Right lobe of liver (tissue), 6 donors: ENCODE measurements around the gene CCDC178. TPM values are rescaled to one million over a fixed set of nuclear protein-coding genes. Genes with fewer than 3 reads are reported as not detected.

ENCODE experiments used
- ATAC-seq, 4 donors: fragments of 200-7000 bp; cut with Tn5 transposase; one replicate each; pipeline ENCODE4 v1.9.1; 2020; ENCODE audit warnings: mild to moderate bottlenecking in 4 of 4, moderate library complexity in 4 of 4
- DNase-seq, 3 donors: peaks; one replicate each; pipeline ENCODE4 v3.0.0-alpha.2; 2020
- H3K27ac ChIP-seq, 3 donors: fragments of 200-600 bp; one replicate each; pipeline ENCODE4 v1.8.0; 2022
- H3K27me3 ChIP-seq, 2 donors: fragments of 200-600 bp; one replicate each; pipeline ENCODE4 v1.8.0; 2022
- H3K36me3 ChIP-seq, 4 donors: fragments of 200-600 bp; sonication (generic) in 1 of 4; one replicate each; pipeline versions ENCODE4 v1.5.1 to v1.8.0; 2017 to 2022; ENCODE audit warnings: control low read depth in 1 of 4
- H3K4me1 ChIP-seq, 4 donors: fragments of 200-600 bp; sonication (generic) in 1 of 4; one replicate each; pipeline versions ENCODE4 v1.5.1 to v1.8.0; 2017 to 2022; ENCODE audit warnings: control low read depth in 1 of 4
- H3K4me3 ChIP-seq, 3 donors: fragments of 200-600 bp; one replicate each; pipeline ENCODE4 v1.8.0; 2022
- H3K9me3 ChIP-seq, 4 donors: fragments of 200-600 bp; sonication (generic) in 1 of 4; one replicate each; pipeline versions ENCODE4 v1.5.1 to v1.8.0; 2017 to 2022; ENCODE audit warnings: control low read depth in 1 of 4
- POLR2A ChIP-seq: fragments of 450-650 bp; IDR thresholded peaks from one replicate; pipeline ENCODE4 v1.6.1; 2017; ENCODE audit warnings: antibody characterized with exemption, mild to moderate bottlenecking
- WGBS: methylation state at CpG from one replicate; pipeline ENCODE4 v1.1.6; 2018; ENCODE audit warnings: low coverage, low lambda C conversion rate; ENCODE audit not compliant: insufficient coverage; ENCODE audit errors: missing lambda C conversion rate; 5-methylcytosine and 5-hydroxymethylcytosine counted together
- intact Hi-C, 2 donors: fragments of 100-400 bp; cut with DNase I; formaldehyde crosslinking; loops; one replicate each; pipeline versions ENCODE4 v1.11.2 to v1.14.1; 2022
- total RNA-seq, 6 experiments: library from RNA; depleted of rRNA in 2 of 6; stranded (reverse); fragments of >200 nt in 2 of 6; fragmentation: NEBNext Ultra II Directional in 3 of 6; extraction: Animal tissue kit (Norgen Biotek cat#: 25700) in 3 of 6; gene quantifications; one replicate each; pipeline versions ENCODE4 v1.1.0 to v1.2.4, GENCODE V29; 2016 to 2023
- TF ChIP-seq, protein P1 (sequence below), 4 donors: fragments of 200-600 bp in 3 of 4; fragments of 450-650 bp in 1 of 4; IDR thresholded peaks; one replicate each; pipeline versions ENCODE4 v1.5.1 to v1.8.0; 2016 to 2022; ENCODE audit warnings: antibody characterized with exemption in 4 of 4, mild to moderate bottlenecking in 2 of 4
- donor health status: DM: no; HTN: yes; CAD: no.
- donor health status: DM: no; HTN: no; CAD: no.
- donor health status: DM: no; HTN: no; CAD: no.
- donor health status: DM: no; HTN: yes; CAD: no.
- donor health status: DM: no; HTN: yes; CAD: no.

CCDC178 gene
- total RNA-seq, 6 experiments from 2014 or later = not detected

DNA sequence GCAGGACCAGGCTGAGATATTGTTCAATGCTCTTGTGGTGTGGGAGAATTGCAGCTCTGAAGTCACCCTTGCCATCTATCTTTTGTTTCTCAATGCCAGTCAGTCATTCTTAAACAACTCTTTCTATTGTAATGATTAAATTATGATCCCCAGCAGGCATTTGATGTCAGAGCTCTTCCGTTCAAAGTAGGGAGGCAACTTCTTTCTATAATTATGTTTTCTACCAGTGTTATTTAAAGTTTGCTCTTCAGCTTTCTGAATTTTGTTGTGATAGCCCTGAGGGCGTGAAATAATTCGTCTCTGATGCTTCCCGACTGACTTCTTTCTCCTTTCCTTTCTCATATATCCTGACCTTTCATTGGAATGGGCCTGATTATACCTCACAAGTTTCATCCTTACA lies 506.3 kb downstream of the CCDC178 start:
- no peak overlapping the region for H3K4me3 ChIP-seq
- DNase-seq (no peak), ATAC-seq (no peak)
- H3K36me3 ChIP-seq = no peaks in the 10 kb centered on the region
- WGBS = 43% methylated on average over 4 of the region's 4 CpGs
- TF ChIP-seq, protein P1, sequence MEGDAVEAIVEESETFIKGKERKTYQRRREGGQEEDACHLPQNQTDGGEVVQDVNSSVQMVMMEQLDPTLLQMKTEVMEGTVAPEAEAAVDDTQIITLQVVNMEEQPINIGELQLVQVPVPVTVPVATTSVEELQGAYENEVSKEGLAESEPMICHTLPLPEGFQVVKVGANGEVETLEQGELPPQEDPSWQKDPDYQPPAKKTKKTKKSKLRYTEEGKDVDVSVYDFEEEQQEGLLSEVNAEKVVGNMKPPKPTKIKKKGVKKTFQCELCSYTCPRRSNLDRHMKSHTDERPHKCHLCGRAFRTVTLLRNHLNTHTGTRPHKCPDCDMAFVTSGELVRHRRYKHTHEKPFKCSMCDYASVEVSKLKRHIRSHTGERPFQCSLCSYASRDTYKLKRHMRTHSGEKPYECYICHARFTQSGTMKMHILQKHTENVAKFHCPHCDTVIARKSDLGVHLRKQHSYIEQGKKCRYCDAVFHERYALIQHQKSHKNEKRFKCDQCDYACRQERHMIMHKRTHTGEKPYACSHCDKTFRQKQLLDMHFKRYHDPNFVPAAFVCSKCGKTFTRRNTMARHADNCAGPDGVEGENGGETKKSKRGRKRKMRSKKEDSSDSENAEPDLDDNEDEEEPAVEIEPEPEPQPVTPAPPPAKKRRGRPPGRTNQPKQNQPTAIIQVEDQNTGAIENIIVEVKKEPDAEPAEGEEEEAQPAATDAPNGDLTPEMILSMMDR (IDR thresholded peaks at IDR 0.05) = no peak
- TF ChIP-seq POLR2A = no peak
- no peaks in the 10 kb centered on the region for H3K4me1 ChIP-seq
- H3K9me3 ChIP-seq = no peaks in the 10 kb centered on the region
- H3K27ac ChIP-seq = no peak overlapping the region
- H3K27me3 ChIP-seq = no peaks in the 10 kb centered on the region
- intact Hi-C loops = no loop called here

DNA sequence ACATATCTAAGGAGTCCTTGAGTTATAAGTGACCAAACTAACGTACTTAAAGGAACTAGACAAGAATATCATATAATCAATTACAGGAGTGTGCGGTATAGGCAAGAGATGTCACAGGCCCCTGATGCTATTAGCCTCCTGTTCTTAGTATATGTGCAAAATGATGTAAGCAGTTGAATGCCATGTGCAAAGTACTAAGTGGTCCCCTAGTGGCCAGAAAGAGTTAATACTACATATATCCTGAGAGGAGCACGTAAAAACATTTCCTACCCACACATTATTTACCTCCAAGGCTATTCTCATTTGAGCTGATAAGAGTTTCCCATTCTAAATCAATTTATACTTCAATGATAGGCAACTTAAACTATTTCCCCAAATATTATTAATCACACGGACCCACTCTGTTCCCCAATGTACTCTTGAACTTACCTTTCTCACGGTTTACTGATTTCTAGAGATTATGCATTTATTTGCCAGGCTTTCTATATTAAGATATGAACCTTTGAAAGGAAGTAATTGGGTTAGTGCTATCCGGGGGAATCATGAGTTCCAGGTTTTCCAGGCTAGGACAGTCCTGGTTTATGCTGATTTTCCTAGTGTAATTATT lies 509.7 kb downstream of the CCDC178 start:
- WGBS = 27% methylated on average over 6 of the region's 6 CpGs
- no peaks in the 10 kb centered on the region for H3K36me3 ChIP-seq

DNA sequence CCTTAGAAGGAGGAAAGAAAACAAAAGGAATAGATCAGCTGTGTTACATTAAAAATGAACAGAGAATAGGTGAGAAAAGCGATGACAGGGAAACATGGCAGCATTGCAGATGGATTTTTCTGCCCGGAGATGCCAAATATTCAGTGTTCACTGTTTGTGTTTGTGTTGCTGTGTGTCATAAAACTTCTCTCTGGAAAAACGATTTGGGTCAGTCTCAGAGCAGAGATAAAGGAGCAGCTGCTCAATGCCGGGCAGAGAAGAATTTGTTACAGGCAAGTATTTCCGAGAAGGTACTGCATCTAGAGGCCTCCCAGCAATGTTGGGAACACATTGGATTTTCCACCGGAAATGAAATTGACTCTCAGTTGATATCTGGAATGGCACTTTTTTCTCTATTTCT lies 511.3 kb downstream of the CCDC178 start:
- H3K36me3 ChIP-seq = no peaks in the 10 kb centered on the region
- TF ChIP-seq, protein P1 (IDR thresholded peaks at IDR 0.05) = no peak
- no peak for TF ChIP-seq POLR2A
- no peaks in the 10 kb centered on the region for H3K27me3 ChIP-seq
- H3K9me3 ChIP-seq = no peaks in the 10 kb centered on the region
- DNase-seq (no peak), ATAC-seq (no peak)
- H3K4me3 ChIP-seq = no peak overlapping the region
- intact Hi-C loops = no loop called here
- H3K27ac ChIP-seq = no peak overlapping the region
- WGBS = 51% methylated on average over 6 of the region's 6 CpGs
- H3K4me1 ChIP-seq = no peaks in the 10 kb centered on the region

More for the DNA sequence above, 509.7 kb downstream of the CCDC178 start:
- DNase-seq (no peak), ATAC-seq (peak in 3 of 4 donors; percentile 43 to 49 (median 48))
- no peaks in the 10 kb centered on the region for H3K9me3 ChIP-seq
- H3K27ac ChIP-seq = no peak overlapping the region
- H3K27me3 ChIP-seq = no peaks in the 10 kb centered on the region
- intact Hi-C loops = no loop called here
- no peaks in the 10 kb centered on the region for H3K4me1 ChIP-seq
- no peak overlapping the region for H3K4me3 ChIP-seq
- TF ChIP-seq, protein P1 (IDR thresholded peaks at IDR 0.05) = peak; percentile 23 to 34 (median 25)
- TF ChIP-seq POLR2A = no peak

DNA sequence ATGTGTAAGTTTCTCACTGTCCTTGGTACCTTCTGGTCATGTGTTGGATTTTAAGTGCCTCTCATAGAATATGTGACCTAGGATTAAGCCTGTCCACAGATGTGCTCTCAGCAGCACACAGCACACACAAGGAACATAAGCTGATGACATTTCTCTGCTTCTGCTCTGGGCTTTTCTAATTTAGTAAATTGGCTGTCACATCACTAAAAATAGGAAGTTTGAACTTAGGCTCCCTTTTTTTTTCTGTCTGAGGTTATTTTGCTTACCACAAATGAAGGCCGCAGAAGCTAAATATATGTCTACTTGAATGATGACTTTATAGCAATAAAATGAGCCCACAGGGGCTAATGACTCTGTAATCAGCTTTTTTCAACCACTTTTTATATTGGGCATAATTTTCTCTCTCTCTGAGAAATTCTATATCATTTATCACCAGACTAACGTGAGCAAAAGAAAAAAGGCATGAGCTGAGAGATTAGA lies 517.5 kb downstream of the CCDC178 start:
- Histone ChIP-seq H3K4me3 (no peak overlapping the region), H3K27ac (no peak overlapping the region), H3K9me3 (no peaks in the 10 kb centered on the region), H3K27me3 (no peaks in the 10 kb centered on the region), H3K36me3 (no peaks in the 10 kb centered on the region), H3K4me1 (no peaks in the 10 kb centered on the region)
- no peak for DNase-seq
- intact Hi-C loops = no loop called here
- no peak for ATAC-seq
- no peak for TF ChIP-seq POLR2A
- TF ChIP-seq, protein P1 (IDR thresholded peaks at IDR 0.05) = no peak
- 17% methylated on average over 2 of the region's 2 CpGs for WGBS
